GM19397 (cell line): ENCODE results near the gene SLC23A3.
"Not testable (repeated sequence)": the region's sequence is repeated elsewhere in the genome, so short reads cannot be mapped to it uniquely, and the experiment has no call there.

Experiments used
- ATAC-seq: cut with Tn5 transposase; IDR thresholded peaks from one replicate; pipeline ENCODE4 v1.9.1; 2021; ENCODE audit warnings: mild to moderate bottlenecking, moderate library complexity; ENCODE audit not compliant: unreplicated experiment

Gene SLC23A3

GRCh38 chr2:219205165-219205538 lies 35.3 kb upstream of the SLC23A3 start:
- ATAC-seq = no peak

DNA sequence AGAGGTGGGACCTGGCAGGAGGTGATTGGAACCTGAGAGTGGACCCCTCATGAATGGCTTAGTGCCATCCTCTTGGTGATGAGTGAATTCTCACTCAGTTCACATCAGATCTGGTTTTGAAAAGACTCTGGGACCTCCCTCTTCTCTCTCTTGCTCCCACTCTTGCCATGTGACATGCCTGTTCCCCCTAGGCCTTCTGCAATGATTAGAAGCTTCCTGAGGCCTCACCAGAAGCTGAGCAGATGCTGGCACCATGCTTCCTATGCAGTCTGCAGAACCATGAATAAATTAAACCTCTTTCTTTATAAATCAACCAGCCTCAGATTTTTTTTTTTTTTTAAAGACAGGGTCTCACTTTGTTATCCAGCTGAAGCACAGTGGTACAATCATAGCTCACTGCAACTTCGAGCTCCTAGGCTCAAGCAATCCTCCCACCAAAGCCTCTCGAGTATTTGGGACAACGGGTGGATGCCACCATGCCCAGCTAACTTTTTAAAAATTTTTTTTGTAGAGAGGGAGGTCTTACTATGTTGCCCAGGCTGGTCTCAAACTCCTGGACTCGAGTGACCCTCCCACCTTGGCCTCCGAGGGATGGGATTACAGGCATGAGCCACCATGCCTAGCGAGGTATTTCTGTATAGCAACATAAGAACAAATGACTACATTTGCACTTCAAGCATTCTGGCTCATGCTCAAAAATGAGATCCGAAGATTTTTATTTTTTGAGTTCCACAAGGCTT lies 34.8 kb upstream of the SLC23A3 start:
- no peak for ATAC-seq

- ATAC-seq = not testable (repeated sequence)
These were observed 31.5 kb upstream of the SLC23A3 start for GRCh38 chr2:219201331-219201730.

DNA sequence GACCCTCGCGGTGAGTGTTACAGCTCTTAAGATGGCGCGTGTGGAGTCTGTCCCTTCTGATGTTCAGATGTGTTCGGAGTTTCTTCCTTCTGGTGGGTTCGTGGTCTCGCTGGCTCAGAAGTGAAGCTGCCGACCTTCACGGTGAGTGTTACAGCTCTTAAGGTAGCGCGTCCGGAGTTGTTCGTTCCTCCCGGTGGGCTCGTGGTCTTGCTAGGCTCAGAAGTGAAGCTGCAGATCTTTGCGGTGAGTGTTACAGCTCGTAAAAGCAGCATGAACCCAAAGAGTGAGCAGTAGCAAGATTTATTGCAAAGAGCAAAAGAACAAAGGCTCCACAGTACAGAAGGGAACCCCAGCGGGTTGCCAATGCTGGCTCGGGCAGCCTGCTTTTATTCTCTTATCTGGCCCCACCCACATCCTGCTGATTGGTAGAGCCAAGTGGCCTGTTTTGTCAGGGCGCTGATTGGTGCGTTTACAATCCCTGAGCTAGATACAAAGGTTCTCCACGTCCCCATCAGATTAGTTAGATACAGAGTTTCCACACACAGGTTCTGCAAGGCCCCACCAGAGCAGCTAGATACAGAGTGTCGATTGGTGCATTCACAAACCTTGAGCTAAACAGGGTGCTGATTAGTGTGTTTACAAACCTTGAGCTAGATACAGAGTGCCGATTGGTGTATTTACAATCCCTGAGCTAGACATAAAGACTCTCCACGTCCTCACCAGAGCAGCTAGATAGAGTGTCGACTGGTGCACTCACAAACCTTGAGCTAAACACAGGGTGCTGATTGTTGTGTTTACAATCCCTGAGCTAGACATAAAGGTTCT lies 30.9 kb upstream of the SLC23A3 start:
- ATAC-seq = not testable (repeated sequence)

- ATAC-seq = no peak
These were observed 29.8 kb upstream of the SLC23A3 start for GRCh38 chr2:219199470-219200211.

- ATAC-seq = no peak
These were observed 29.1 kb upstream of the SLC23A3 start for GRCh38 chr2:219198974-219199373.

- no peak for ATAC-seq
These were observed 27.6 kb upstream of the SLC23A3 start for GRCh38 chr2:219197388-219197787.

DNA sequence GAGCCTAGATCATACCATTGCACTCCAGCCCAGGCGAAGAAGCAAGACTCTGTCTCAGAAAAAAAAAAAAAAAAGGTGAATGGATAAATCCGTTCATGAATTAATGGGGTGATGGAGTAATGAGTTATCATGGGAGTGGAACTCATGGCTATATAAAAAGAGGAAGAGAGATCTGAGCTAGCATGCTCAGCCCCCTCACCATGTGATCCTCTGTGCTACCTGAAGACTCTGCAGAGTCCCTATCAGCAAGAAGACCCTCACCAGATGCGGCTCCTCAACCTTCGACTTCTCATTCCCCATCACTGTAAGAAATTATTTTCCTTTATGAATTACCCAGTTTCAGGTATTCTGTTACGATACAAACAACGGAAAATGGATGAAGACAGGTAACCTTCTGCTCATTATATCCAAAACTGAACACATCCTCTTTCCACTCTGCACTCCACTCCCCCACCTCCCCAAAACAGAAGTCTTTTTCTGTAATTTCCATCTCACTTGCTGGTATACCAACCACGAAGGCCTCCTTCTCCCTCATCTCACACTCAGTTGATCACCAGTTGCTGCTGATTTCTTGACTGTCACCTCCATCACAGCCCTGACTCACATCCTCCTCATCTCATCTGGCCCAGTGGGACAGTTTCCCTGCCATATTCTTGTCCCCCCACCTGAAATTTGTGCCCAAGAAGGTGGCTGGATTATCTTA lies 17.1 kb upstream of the SLC23A3 start:
- ATAC-seq = no peak

GRCh38 chr2:219184121-219184520 lies 14.3 kb upstream of the SLC23A3 start:
- ATAC-seq = no peak

GRCh38 chr2:219183151-219183772 lies 13.4 kb upstream of the SLC23A3 start:
- ATAC-seq = no peak

DNA sequence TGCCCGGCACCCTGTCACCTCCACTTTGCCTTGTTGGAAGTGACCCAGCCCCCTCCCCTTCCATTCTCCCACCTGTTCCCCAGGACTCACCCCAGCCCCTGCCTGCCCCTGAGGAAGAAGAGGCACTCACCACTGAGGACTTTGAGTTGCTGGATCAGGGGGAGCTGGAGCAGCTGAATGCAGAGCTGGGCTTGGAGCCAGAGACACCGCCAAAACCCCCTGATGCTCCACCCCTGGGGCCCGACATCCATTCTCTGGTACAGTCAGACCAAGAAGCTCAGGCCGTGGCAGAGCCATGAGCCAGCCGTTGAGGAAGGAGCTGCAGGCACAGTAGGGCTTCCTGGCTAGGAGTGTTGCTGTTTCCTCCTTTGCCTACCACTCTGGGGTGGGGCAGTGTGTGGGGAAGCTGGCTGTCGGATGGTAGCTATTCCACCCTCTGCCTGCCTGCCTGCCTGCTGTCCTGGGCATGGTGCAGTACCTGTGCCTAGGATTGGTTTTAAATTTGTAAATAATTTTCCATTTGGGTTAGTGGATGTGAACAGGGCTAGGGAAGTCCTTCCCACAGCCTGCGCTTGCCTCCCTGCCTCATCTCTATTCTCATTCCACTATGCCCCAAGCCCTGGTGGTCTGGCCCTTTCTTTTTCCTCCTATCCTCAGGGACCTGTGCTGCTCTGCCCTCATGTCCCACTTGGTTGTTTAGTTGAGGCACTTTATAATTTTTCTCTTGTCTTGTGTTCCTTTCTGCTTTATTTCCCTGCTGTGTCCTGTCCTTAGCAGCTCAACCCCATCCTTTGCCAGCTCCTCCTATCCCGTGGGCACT lies 12.7 kb upstream of the SLC23A3 start:
- no peak for ATAC-seq

- no peak for ATAC-seq
These were observed 11.7 kb upstream of the SLC23A3 start for GRCh38 chr2:219181531-219181930.

- ATAC-seq = no peak
These were observed 11.1 kb upstream of the SLC23A3 start for GRCh38 chr2:219180961-219181360.

DNA sequence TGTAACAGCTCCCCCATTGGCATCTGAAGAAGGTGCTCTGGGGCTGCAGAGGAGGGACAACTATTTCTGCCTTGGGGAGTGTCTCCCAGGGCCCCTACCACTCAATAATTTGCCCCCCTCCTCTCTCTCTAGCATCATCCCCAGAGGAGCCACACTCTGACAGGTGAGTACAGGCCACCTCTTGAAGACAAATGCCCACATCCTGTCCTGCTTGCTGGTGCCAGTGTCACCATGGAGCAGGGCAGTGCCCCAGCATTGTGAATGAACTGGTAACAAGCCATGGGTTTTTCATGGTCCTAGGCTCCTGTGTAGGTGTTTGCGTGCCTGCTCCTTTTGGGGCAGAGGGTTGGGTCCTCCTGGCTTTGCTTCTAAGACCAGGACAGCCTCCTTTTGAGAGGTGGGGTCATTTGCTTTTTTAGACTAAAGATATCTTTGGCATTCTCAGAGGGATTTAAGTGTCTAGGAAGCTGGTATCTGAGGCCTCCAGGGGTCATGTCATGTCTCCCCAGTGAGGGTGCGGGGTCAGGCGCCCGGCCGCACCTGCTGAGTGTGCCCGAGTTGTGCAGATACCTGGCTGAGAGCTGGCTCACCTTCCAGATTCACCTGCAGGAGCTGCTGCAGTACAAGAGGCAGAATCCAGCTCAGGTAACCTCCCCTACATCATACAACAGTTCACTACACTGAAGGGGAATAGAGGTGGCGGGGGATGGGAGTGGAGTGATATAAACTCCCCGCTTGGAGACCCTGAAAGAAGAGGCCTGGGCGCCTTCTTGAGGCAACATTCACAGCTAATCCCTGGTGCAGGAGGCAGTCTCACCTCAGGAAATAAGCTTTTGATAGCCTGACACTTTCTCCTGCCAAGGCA lies 10.0 kb upstream of the SLC23A3 start:
- no peak for ATAC-seq

DNA sequence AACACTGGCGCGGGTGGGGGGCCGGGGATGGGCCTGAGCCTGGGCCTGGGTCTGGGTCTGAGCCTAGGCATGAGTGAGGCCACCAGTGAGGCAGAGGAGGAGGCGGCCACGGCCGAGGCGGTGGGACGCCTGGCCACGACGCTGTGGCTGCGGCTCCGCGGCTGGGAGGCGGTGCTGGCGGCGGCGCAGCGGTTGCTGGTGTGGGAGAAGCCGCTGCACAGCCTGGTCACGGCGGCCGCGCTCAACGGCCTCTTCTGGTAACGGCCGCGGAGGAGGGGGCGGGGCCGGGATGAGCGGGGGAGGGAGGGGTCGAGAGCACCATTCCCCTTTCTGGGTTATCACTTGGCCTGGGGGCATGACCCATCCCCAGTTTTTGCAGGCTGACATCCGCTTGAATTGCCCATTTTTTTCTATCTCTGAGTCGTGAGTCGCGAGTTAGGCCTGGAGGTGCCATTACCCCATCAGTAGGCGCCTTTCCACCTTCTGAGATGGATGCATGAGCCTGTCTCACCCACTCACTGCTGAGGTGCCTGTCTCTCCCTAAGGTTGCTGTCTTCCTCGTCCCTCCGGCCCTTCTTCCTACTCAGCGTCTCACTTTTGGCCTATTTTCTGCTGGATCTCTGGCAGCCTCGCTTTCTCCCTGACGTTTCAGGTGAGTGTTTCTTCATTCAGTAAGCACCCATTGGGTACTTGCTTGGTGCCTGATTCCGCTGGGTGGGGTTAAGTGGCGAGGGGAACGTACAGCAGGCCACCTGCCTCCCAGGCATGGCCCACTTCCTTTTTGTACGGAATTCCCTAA lies 8.7 kb upstream of the SLC23A3 start:
- peak; percentile 27 for ATAC-seq

DNA sequence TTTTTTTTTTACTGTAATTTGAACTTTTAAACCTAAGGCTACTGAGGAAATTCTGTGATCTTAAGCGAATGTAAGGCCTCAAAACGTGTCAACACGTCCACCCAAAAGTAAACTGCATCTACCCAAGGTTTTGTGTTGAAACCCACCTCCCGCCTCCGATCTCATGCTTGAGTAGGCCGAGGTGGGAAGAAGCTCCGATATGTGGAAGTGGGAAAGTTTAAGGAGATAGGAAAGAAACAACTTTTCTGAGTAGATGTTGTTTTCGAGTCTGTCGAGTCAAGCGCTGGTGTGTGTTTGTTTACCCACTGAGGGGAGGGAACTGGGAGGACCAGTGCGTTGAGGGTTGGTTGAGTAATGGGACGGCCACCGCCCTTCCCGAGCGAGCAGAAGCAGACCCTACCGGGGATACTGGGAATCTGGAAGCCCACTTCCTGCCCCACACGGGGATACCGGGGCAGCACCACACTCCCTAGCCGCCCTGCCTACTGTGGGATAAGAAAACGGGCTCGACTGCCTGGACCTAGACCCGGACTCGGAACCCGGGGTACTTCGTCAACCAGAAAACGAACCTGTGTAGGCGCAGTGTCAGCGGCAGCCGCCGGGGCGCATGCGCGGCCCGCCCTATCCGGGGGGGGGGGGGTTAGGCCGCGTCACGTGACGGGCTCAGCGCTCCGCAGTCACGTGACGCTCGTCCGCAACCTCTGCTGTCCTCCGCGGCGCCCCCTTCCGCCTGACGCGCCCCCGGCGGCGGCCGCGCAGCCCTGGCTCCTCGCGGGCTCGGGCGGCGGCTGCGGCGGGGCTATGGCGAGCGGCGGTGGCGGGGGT lies 7.9 kb upstream of the SLC23A3 start, which contains the start of gene RETREG2:
Gene RETREG2, plus strand, starts transcription at position 724 of the 825 bp plus-strand sequence. Its CDS starts 78 bp downstream, at position 802.
- ATAC-seq = peak; percentile 45
